Measurements from ENCODE around the gene RNF157. TPM values are rescaled to one million over a fixed set of nuclear protein-coding genes. Genes with fewer than 3 reads are reported as not detected.

RNF157 gene
- total and polyA plus RNA-seq, 8 donors, result 0.95 to 41.4 (median 4.5) TPM

DNA sequence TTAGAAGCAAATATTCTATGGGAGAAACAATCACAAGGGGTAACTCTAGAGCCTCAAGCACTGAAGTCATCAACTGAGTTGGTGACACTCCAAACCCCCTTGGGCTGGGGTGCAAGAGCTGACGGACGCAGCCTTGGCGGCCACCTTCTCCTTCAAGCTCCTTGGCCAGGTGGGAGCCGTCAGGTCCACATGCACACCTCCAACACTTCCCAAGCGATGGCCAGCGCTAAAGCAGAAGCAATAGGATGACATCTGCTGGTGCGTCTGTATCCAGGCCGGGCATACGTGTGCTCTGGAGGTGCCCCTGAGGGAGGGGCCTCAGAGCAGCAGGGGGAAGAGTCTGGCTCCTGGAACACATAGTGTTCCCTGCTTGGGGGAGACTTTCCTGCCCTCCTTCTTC, 87.1 kb downstream of the RNF157 start:
- Histone ChIP-seq H3K9me3 (no peaks in the 10 kb centered on the region), H3K4me3 (no peak overlapping the region), H3K4me1 (peaks cover 0 to 22% (median 10%) of the 10 kb centered on the region in 4 donors), H3K36me3 (peaks cover 0 to 7% (median 0%) of the 10 kb centered on the region in 4 donors), H3K27me3 (no peaks in the 10 kb centered on the region), H3K27ac (peak overlapping the region in 1 of 5 donors; percentile 16)
- intact Hi-C loops (cut with DNase I; ENCODE audit: low total_unique reads), result no loop called here
- no peak for DNase-seq
- 83 to 92% (median 85%) methylated on average over 9 of the region's 9 CpGs for WGBS, 5 donors
- no peak for TF ChIP-seq POLR2AphosphoS5 (IDR thresholded peaks at IDR 0.05)
- TF ChIP-seq, protein P1, sequence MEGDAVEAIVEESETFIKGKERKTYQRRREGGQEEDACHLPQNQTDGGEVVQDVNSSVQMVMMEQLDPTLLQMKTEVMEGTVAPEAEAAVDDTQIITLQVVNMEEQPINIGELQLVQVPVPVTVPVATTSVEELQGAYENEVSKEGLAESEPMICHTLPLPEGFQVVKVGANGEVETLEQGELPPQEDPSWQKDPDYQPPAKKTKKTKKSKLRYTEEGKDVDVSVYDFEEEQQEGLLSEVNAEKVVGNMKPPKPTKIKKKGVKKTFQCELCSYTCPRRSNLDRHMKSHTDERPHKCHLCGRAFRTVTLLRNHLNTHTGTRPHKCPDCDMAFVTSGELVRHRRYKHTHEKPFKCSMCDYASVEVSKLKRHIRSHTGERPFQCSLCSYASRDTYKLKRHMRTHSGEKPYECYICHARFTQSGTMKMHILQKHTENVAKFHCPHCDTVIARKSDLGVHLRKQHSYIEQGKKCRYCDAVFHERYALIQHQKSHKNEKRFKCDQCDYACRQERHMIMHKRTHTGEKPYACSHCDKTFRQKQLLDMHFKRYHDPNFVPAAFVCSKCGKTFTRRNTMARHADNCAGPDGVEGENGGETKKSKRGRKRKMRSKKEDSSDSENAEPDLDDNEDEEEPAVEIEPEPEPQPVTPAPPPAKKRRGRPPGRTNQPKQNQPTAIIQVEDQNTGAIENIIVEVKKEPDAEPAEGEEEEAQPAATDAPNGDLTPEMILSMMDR (IDR thresholded peaks at IDR 0.05), result no peak
- no peak for TF ChIP-seq POLR2A (IDR thresholded peaks at IDR 0.05)
- TF ChIP-seq EP300 (IDR thresholded peaks at IDR 0.05), result no peak

DNA sequence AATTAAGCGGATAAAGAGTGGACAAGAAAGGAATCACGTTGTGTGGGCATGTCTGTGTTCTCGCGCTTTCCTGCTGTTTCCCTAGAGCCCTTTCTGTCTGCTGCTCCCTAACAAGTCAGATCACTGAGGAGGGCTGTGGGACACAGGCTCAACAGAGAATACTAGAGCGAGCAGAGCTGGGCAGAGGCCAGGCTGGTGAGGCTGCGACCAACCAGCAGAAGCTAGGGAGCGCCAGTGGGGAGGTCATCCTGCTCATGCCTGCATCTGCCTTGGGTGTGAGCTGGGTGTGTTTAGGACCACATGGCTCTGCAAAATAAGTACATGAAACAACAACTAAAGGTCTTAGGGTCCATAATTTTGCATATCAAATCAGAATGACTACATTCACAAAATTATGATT, 87.7 kb downstream of the RNF157 start:
- H3K4me3 ChIP-seq, result no peak overlapping the region
- peaks cover 0 to under 1% (median 0%) of the 10 kb centered on the region in 4 donors for H3K36me3 ChIP-seq
- no peak for DNase-seq
- peaks cover 0 to 25% (median 10%) of the 10 kb centered on the region in 4 donors for H3K4me1 ChIP-seq
- no peaks in the 10 kb centered on the region for H3K9me3 ChIP-seq
- WGBS, 5 donors, result 87 to 90% (median 88%) methylated on average over 7 of the region's 7 CpGs
- H3K27me3 ChIP-seq, result no peaks in the 10 kb centered on the region
- TF ChIP-seq POLR2AphosphoS5 (IDR thresholded peaks at IDR 0.05) (no peak), EP300 (IDR thresholded peaks at IDR 0.05) (no peak), POLR2A (IDR thresholded peaks at IDR 0.05) (no peak)
- TF ChIP-seq, protein P1 (IDR thresholded peaks at IDR 0.05), result no peak
- peak overlapping the region in 1 of 5 donors; percentile 76 for H3K27ac ChIP-seq
- intact Hi-C loops (cut with DNase I; ENCODE audit: low total_unique reads), result no loop called here

DNA sequence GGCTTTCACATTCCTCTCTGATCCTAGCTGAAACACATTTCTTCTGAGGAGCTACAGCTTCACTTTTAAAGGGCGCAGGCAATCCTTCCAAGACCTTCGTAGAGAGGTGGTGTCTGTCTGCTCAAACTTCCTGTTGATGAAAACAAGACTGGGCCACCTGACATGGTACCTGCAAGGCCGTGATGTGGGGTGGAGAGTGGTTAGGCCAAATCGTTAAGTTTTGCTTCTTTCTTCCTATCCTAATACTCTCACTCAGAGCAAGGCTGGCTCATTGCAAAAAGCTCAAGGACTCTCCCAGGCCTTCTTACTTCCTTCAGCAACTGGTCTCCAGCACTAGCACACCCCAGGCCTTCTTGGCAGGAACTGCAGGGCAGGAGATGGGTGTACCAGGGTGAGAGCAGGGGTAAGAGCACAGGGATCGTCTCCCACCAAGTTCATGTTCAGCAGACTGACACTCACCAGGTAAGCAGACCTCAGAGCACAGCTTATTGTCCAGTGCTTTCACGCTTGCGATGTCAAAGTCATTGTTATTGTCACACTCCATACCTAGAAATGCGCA, 88.3 kb downstream of the RNF157 start:
- intact Hi-C loops (cut with DNase I; ENCODE audit: low total_unique reads), result no loop called here
- Histone ChIP-seq H3K27me3 (no peaks in the 10 kb centered on the region), H3K4me1 (peaks cover 0 to 25% (median 10%) of the 10 kb centered on the region in 4 donors), H3K27ac (peak overlapping the region in 1 of 5 donors; percentile 76), H3K9me3 (no peaks in the 10 kb centered on the region), H3K4me3 (no peak overlapping the region), H3K36me3 (no peaks in the 10 kb centered on the region)
- no peak for DNase-seq
- WGBS, 5 donors, result 85 to 93% (median 92%) methylated on average over 8 of the region's 8 CpGs
- TF ChIP-seq POLR2A (IDR thresholded peaks at IDR 0.05) (no peak), POLR2AphosphoS5 (IDR thresholded peaks at IDR 0.05) (no peak), EP300 (IDR thresholded peaks at IDR 0.05) (no peak)
- TF ChIP-seq, protein P1 (IDR thresholded peaks at IDR 0.05), result no peak

DNA sequence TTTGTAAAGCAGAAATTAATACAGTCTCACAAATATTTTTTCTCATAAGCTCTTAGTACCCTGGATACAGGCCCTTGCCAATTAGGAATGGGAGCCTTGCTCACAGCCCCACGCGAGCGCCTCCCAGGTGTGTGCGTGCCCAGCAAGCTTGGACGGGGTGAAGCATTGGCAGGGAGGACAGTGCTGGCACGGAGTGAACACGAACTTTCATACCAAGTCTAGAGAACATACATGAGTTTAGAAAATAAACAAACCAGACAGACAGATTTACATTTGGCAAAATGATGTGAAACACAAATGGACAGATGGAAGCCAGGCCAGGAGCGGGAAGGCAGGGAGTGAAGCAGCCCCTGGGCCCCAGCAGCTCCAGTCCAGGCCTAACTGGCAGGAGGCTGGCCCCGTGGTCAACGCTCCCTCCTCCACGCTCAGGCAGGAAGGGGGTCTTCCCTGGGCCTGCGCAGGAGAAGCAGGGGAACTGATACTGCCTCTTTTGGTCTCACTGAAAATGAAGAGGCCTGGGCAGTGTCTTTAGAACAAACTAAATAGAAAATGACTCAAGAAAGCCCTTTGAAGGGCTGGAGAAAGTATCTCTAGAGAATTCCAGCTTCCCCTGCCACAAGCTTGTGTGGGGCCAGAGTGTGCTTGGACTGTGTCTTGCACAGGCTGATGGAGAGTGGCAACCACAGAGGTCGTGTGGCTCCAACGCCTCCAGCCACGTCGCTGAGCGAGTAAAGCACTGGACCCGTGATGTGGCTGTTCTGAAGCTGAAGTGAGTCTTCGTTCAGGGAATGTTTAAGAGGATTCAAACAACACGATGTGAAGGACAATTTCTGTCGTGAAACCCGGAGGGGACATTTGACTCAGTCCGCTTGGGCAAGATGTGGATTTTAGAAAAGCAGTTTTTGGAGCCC, 89.3 kb downstream of the RNF157 start:
- H3K9me3 ChIP-seq, result no peaks in the 10 kb centered on the region
- no peaks in the 10 kb centered on the region for H3K36me3 ChIP-seq
- peaks cover 0 to 25% (median 11%) of the 10 kb centered on the region in 4 donors for H3K4me1 ChIP-seq
- H3K27me3 ChIP-seq, result no peaks in the 10 kb centered on the region
- no peak overlapping the region for H3K4me3 ChIP-seq
- H3K27ac ChIP-seq, result peak overlapping the region in 4 of 5 donors; percentile 9 to 76 (median 28)
- TF ChIP-seq POLR2AphosphoS5 (IDR thresholded peaks at IDR 0.05) (no peak), EP300 (IDR thresholded peaks at IDR 0.05) (no peak), POLR2A (IDR thresholded peaks at IDR 0.05) (no peak)
- TF ChIP-seq, protein P1 (IDR thresholded peaks at IDR 0.05), result no peak
- intact Hi-C loops (cut with DNase I; ENCODE audit: low total_unique reads), result no loop called here
- DNase-seq, result peak in 1 of 2 donors; percentile 62
- 75 to 88% (median 84%) methylated on average over 23 of the region's 23 CpGs for WGBS, 5 donors
